ENCODE results near the gene NOP10. TPM values are rescaled to one million over a fixed set of nuclear protein-coding genes. Genes with fewer than 3 reads are reported as not detected.

Gene NOP10
- polyA plus RNA-seq, 1 donor (not counting 4 experiments of a cell fraction or from before 2014, with no cell fraction given), result 663 TPM

DNA sequence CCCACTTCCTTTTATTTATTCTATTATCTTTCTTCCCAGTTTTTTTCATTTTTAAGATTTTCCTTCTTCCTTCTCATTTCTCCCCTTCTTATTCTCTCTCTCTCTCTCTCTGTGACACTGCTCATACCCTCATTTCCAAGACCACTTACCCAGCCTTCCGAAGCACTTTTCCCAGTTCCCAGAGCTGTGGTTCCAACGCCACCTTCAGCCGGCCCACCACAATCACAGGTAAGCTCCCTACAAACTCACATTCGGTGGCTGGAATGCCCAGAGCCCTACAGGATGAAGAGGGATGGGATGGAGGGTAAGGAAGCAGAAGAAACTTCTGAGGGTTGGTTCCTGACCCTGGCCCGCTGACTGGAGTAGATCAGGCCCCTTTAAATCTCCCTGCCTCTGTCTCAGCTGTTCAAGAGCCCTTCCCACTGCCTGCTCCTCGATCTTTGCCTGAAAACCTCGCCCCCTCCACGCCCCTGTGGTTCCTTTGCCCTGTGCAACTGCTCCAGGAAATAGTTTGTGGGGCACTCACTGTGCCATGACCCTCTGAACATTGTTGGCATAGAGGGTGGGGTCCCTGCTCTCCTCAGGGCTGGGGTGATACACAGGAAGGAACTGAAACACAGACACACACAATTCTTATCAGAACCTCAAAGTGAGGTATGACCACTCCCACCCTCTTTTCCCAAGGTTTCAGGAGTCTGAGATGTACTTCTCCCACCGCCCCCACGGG lies 19.3 kb upstream of the NOP10 start:
- Histone ChIP-seq H3K4me2 (ENCODE audit: control insufficient read depth, extremely low read depth, insufficient read depth, low read depth, low read length) (no peak overlapping the region), H3K36me3 (ENCODE audit: control insufficient read depth in 2 of 2, extremely low read depth in 1 of 2, insufficient read depth in 2 of 2, low read length in 2 of 2) (peaks cover 25 to 42% of the 10 kb centered on the region in 2 experiments), H3K79me2 (ENCODE audit: control insufficient read depth, insufficient read depth, low read length) (peaks cover 24% of the 10 kb centered on the region), H3K27ac (ENCODE audit: control insufficient read depth, insufficient read depth, low read length) (no peak overlapping the region), H3K9me1 (ENCODE audit: control insufficient read depth, extremely low read depth, insufficient read depth, low read length) (peaks cover 6% of the 10 kb centered on the region), H3K9ac (ENCODE audit: control insufficient read depth, extremely low read depth, insufficient read depth, low read length) (no peak overlapping the region), H3K4me3 (ENCODE audit: control insufficient read depth in 2 of 3, extremely low read depth in 1 of 3, insufficient read depth in 2 of 3, low read depth in 1 of 3, low read length in 3 of 3) (no peak overlapping the region), H4K20me1 (ENCODE audit: control insufficient read depth, extremely low read depth, insufficient read depth, low read length) (peaks cover 3% of the 10 kb centered on the region), H2AFZ (ENCODE audit: control insufficient read depth, low read length) (no peak overlapping the region), H3K27me3 (ENCODE audit: control insufficient read depth, extremely low read depth, insufficient read depth, low read length) (no peaks in the 10 kb centered on the region), H3K4me1 (ENCODE audit: control insufficient read depth, extremely low read depth, insufficient read depth, low read length) (peaks cover 20% of the 10 kb centered on the region), H3K9me3 (ENCODE audit: control insufficient read depth, low read depth, low read length) (no peaks in the 10 kb centered on the region)
- dilution Hi-C loops (cut with MboI; ENCODE audit: extremely low pct_ligation_motif_present, low sequenced_read_pairs), result no loop called here
- no peak for FAIRE-seq
- TF ChIP-seq, protein P1, sequence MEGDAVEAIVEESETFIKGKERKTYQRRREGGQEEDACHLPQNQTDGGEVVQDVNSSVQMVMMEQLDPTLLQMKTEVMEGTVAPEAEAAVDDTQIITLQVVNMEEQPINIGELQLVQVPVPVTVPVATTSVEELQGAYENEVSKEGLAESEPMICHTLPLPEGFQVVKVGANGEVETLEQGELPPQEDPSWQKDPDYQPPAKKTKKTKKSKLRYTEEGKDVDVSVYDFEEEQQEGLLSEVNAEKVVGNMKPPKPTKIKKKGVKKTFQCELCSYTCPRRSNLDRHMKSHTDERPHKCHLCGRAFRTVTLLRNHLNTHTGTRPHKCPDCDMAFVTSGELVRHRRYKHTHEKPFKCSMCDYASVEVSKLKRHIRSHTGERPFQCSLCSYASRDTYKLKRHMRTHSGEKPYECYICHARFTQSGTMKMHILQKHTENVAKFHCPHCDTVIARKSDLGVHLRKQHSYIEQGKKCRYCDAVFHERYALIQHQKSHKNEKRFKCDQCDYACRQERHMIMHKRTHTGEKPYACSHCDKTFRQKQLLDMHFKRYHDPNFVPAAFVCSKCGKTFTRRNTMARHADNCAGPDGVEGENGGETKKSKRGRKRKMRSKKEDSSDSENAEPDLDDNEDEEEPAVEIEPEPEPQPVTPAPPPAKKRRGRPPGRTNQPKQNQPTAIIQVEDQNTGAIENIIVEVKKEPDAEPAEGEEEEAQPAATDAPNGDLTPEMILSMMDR (optimal IDR thresholded peaks at IDR 0.05 in 1 of 3, IDR thresholded peaks at IDR 0.05 in 1 of 3, conservative IDR thresholded peaks at IDR 0.05 in 1 of 3; ENCODE audit: extremely low read depth in 1 of 3, insufficient read depth in 2 of 3, low read length in 3 of 3), result no peak
- no peak for TF ChIP-seq EZH2 (IDR thresholded peaks at IDR 0.05; ENCODE audit: low read length)
- DNase-seq (ENCODE audit: low read depth, low spot score), result no peak

DNA sequence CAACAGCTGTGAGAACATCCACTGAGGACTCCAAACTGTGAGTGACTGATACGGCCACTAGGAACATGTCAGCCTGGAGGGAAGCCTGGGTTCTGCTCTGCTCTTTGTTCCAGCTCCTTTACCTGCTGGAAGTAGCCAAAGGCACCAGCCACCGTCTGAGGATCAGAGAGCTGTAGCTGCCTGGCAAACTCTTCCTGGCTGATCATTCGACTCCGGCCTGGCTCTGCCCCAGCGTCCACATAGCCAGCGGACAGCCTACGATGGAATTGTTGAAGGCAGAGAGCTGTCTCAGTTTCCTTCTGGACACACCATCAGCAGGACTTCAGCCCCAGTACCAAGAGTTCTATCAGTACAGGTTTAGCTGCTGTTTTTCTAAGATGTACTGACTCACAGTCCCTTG lies 18.3 kb upstream of the NOP10 start:
- Histone ChIP-seq H3K4me3 (ENCODE audit: control insufficient read depth in 2 of 3, extremely low read depth in 1 of 3, insufficient read depth in 2 of 3, low read depth in 1 of 3, low read length in 3 of 3) (no peak overlapping the region), H3K27me3 (ENCODE audit: control insufficient read depth, extremely low read depth, insufficient read depth, low read length) (no peaks in the 10 kb centered on the region), H3K79me2 (ENCODE audit: control insufficient read depth, insufficient read depth, low read length) (peaks cover 19% of the 10 kb centered on the region), H3K9me1 (ENCODE audit: control insufficient read depth, extremely low read depth, insufficient read depth, low read length) (peaks cover 6% of the 10 kb centered on the region), H3K9me3 (ENCODE audit: control insufficient read depth, low read depth, low read length) (no peaks in the 10 kb centered on the region), H3K4me2 (ENCODE audit: control insufficient read depth, extremely low read depth, insufficient read depth, low read depth, low read length) (no peak overlapping the region), H3K27ac (ENCODE audit: control insufficient read depth, insufficient read depth, low read length) (no peak overlapping the region), H3K9ac (ENCODE audit: control insufficient read depth, extremely low read depth, insufficient read depth, low read length) (no peak overlapping the region), H3K36me3 (ENCODE audit: control insufficient read depth in 2 of 2, extremely low read depth in 1 of 2, insufficient read depth in 2 of 2, low read length in 2 of 2) (peaks cover 32 to 42% of the 10 kb centered on the region in 2 experiments), H2AFZ (ENCODE audit: control insufficient read depth, low read length) (no peak overlapping the region), H4K20me1 (ENCODE audit: control insufficient read depth, extremely low read depth, insufficient read depth, low read length) (peaks cover 3% of the 10 kb centered on the region), H3K4me1 (ENCODE audit: control insufficient read depth, extremely low read depth, insufficient read depth, low read length) (peaks cover 20% of the 10 kb centered on the region)
- dilution Hi-C loops (cut with MboI; ENCODE audit: extremely low pct_ligation_motif_present, low sequenced_read_pairs), result no loop called here
- FAIRE-seq (no peak), DNase-seq (ENCODE audit: low read depth, low spot score) (no peak)
- TF ChIP-seq, protein P1 (optimal IDR thresholded peaks at IDR 0.05 in 1 of 3, IDR thresholded peaks at IDR 0.05 in 1 of 3, conservative IDR thresholded peaks at IDR 0.05 in 1 of 3; ENCODE audit: extremely low read depth in 1 of 3, insufficient read depth in 2 of 3, low read length in 3 of 3), result no peak
- TF ChIP-seq EZH2 (IDR thresholded peaks at IDR 0.05; ENCODE audit: low read length), result no peak

All from keratinocyte (primary cell).